ENCODE data around the gene ELFN1.

- TF ChIP-seq TAF1 (IDR thresholded peaks at IDR 0.05; ENCODE audit: borderline replicate concordance, insufficient read depth, low read length) (no peak), REST (IDR thresholded peaks at IDR 0.05; ENCODE audit: insufficient read depth in 1 of 2, low read depth in 2 of 2, low read length in 2 of 2) (no peak), POLR2AphosphoS5 (IDR thresholded peaks at IDR 0.05; ENCODE audit: low read depth, low read length) (no peak), SIN3A (IDR thresholded peaks at IDR 0.05; ENCODE audit: borderline replicate concordance, insufficient read depth, low read length) (no peak)
Measured at GRCh38 chr7:1667566-1668395, 2.3 kb upstream of the ELFN1 start.
